Activated T-cell treated with anti-CD3 and anti-CD28 coated beads, Interleukin-2, amount 50 U/mL, for 4 hours (primary cell): ENCODE measurements around the gene IGF1. TPM values are rescaled to one million over a fixed set of nuclear protein-coding genes. Genes with fewer than 3 reads are reported as not detected.

Experiments used
- ATAC-seq, 2 donors: fragments of 200-7000 bp; cut with Tn5 transposase; one replicate each; pipeline ENCODE4 v1.10.0; 2021
- DNase-seq: peaks from one replicate; pipeline ENCODE4 v3.0.0-alpha.2; 2020
- H3K27me3 Mint-ChIP-seq: one replicate; pipeline ENCODE4 v1.8.0; 2021; ENCODE audit warnings: low read depth, mixed read lengths
- H3K36me3 Mint-ChIP-seq: one replicate; pipeline ENCODE4 v1.8.0; 2022; ENCODE audit warnings: mixed read lengths; ENCODE audit not compliant: insufficient read depth
- H3K4me1 Mint-ChIP-seq: one replicate; pipeline ENCODE4 v1.8.0; 2021; ENCODE audit warnings: low read depth, mixed read lengths
- H3K4me3 Mint-ChIP-seq: one replicate; pipeline ENCODE4 v1.8.0; 2021; ENCODE audit warnings: mild to moderate bottlenecking, moderate library complexity, mixed read lengths
- H3K9me3 Mint-ChIP-seq: one replicate; pipeline ENCODE4 v1.8.0; 2021; ENCODE audit warnings: mixed read lengths
- total RNA-seq, 3 donors: library from RNA; stranded (reverse); gene quantifications; one replicate each; pipeline ENCODE4 v1.2.1, GENCODE V29; 2021

IGF1 gene
- total RNA-seq, 3 donors from 2014 or later, result 0.33 to 0.51 (median 0.50) TPM

DNA sequence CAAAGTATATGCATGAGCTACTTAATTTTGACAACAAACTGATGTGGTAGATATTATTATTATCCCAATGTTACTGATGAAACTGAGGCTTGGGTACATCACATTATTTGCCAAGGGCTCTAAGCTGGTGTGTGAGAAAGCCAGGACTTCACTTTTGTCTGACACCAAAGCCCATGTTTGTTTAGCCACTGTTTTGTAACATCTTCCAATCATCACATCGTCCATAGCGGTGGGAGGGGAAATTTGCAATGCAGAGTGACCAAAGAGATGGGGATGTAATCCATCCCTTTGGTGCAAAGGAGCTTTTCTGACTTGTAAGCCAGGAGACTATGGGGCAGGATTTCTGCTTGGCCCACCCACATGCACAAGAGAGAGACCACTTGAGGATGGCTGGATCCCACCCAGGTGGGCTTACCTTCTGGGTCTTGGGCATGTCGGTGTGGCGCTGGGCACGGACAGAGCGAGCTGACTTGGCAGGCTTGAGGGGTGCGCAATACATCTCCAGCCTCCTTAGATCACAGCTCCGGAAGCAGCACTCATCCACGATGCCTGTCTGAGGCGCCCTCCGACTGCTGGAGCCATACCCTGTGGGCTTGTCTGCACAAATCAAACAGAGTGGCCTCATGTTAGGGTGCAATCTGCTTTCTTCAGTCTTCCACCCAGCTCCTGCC, 61.1 kb downstream of the IGF1 start:
- Mint-ChIP-seq H3K4me3 (no peak overlapping the region), H3K36me3 (no peaks in the 10 kb centered on the region), H3K4me1 (no peaks in the 10 kb centered on the region), H3K27me3 (no peaks in the 10 kb centered on the region), H3K9me3 (no peaks in the 10 kb centered on the region)
- no peak for DNase-seq
- ATAC-seq, result no peak

DNA sequence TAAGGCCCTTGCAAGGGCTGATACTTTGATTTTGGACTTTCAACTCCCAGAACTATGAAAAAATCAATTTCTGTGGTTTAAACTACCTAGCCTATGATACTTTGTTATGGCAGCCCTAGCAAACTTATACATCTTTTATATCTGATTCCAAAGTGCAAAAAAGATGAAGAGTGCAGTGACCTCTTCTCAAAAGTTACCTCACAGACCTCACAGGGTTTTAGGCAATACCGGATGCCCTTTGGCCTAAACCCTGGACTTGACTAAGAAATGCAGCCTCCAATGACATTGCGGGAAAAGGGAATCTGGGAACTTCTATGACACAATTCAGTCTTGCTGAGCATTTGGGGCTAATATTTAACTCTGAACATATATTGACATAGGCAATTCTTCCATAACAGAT, 63.3 kb downstream of the IGF1 start:
- H3K4me1 Mint-ChIP-seq, result no peaks in the 10 kb centered on the region
- H3K9me3 Mint-ChIP-seq, result no peaks in the 10 kb centered on the region
- no peaks in the 10 kb centered on the region for H3K27me3 Mint-ChIP-seq
- H3K36me3 Mint-ChIP-seq, result no peaks in the 10 kb centered on the region
- H3K4me3 Mint-ChIP-seq, result no peak overlapping the region
- DNase-seq, result no peak
- ATAC-seq, result no peak

DNA sequence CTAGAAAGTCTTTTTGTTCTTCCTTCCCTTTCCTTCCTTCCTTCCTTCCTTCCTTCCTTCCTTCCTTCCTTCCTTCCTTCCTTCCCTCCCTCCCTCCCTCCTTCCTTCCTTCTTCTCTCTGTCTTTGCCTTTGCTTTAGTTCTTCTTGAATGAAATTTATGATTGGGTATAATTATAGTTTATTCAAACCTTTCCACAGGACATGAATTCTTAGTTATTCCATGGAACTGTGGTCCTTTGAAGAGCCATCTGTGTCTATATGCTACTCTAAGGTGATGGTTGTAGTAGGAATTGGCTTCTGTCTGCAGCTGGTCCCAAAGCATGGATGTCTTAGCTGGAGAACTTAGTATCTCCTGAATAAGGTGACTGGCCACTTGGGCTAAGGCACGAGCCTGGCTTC, 64.8 kb downstream of the IGF1 start:
- no peaks in the 10 kb centered on the region for H3K36me3 Mint-ChIP-seq
- no peaks in the 10 kb centered on the region for H3K9me3 Mint-ChIP-seq
- DNase-seq (no peak), ATAC-seq (no peak)
- H3K4me1 Mint-ChIP-seq, result no peaks in the 10 kb centered on the region
- no peaks in the 10 kb centered on the region for H3K27me3 Mint-ChIP-seq
- no peak overlapping the region for H3K4me3 Mint-ChIP-seq

DNA sequence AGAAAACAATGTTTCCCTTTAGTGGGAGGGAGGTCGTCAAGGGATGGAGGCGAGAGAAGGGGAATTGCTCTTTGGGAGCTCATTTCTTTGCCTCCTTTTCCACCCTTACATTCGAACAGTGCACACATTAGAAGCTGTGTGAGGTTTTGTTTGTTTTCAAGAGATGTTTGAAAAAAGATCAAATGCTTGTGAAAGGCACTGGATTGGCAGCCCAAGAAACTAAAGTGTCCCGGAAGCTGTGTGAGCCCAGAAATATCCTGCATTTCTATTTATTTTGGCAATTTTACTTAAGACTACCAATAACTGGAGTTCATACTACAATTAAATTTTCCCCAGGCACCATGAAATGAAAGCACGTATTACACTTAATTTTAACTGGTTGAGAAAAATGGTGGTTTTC, 67.0 kb downstream of the IGF1 start:
- peaks cover 3% of the 10 kb centered on the region for H3K27me3 Mint-ChIP-seq

DNA sequence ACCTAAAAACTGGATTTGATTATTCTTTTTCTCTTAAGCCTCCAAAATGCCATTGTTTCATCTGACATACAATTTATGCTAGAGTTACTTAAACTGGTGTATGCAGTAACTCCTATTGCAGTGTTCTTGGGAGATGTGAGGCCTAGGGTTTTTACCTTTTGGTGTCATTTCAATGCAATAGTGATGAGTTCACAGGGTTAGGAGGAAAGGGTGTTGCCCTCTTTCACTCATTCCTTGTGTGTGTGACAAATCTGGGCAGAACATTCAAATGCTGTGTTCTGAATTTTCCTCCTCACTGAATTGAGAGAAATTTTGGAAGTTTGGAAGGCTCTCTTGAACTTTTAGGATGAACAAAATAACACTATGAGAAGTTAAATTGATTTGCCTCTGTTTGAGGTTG, 69.9 kb downstream of the IGF1 start:
- Mint-ChIP-seq H3K9me3 (peaks cover 4% of the 10 kb centered on the region), H3K27me3 (peaks cover 3% of the 10 kb centered on the region), H3K4me1 (no peaks in the 10 kb centered on the region), H3K4me3 (no peak overlapping the region), H3K36me3 (no peaks in the 10 kb centered on the region)
- ATAC-seq (no peak), DNase-seq (no peak)

More for the DNA sequence above, 67.0 kb downstream of the IGF1 start:
- H3K36me3 Mint-ChIP-seq, result no peaks in the 10 kb centered on the region
- no peaks in the 10 kb centered on the region for H3K4me1 Mint-ChIP-seq
- H3K4me3 Mint-ChIP-seq, result no peak overlapping the region
- no peak for ATAC-seq
- DNase-seq, result no peak
- H3K9me3 Mint-ChIP-seq, result peaks cover 4% of the 10 kb centered on the region

DNA sequence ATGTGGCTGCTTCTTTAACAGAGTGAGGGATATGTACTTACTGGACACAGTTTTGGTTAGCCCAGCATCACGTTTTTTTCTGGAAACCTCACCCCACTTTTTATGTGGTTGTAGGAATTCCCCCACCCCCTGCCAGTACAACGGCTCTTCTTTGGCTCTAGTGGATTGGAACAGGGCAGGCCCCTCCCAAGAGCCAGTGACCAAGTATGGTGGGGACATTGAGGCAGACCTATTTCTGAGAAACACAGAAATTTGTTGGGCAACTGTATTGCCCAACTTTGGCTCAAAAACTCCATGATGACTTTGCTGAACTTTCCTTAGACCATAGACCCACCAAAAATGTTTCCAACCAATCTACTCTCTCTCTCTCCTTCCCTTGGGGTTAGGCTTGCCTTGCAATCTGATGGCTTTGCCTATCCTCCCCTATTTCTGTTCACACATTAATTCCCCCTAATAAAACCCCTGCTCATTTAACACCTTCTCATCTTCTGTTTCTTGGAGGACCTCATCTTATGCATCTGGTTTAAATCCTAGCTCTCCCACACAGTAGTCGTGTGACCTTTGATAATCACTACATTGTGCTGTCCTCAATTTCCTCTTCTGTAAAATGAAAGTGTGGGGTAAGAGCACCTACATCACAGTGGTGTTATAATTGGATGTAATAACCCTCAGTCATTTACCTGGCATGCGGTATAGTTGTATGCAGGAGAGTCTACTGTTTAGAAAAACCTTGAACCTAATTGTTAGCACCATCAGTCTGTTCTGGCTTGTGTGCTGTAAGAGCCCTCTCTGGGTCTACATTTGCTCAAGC, 71.7 kb downstream of the IGF1 start:
- no peak for ATAC-seq
- H3K27me3 Mint-ChIP-seq, result peaks cover 3% of the 10 kb centered on the region
- no peak for DNase-seq
- H3K4me1 Mint-ChIP-seq, result no peaks in the 10 kb centered on the region
- peaks cover 4% of the 10 kb centered on the region for H3K9me3 Mint-ChIP-seq
- H3K36me3 Mint-ChIP-seq, result no peaks in the 10 kb centered on the region
- H3K4me3 Mint-ChIP-seq, result no peak overlapping the region

DNA sequence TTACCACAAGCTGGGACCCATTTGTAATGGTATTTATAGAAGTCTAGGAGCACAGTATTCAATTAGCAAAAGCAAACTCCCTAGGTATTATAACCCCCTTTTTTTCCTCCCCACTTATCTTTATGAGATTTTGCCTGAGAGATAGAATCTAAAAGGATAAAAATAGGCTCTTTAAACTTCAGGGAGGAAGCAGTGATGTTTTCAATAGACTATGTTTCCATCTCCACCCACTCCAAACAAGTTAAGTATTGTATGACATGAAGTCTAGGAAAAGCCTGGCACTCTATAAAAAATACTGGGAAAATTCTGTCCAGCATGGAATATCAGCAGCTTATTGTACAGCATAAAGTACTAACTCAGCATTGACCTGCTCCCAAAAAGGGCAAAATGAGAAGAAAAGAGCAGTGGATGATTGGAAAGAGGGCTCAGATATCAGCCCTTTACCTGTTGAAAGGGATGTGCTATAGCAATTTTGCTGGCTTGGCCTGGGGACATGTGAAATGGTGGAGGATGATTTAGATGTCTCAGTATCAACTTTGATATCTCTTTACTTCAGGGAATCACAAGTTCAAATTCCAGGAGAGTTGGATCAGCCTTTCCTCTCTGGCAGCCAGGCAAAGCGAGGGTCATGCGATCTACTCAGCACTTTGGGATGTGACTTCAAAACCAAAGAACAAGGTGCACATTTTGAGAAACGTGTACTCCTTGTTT, 72.4 kb downstream of the IGF1 start:
- ATAC-seq (no peak), DNase-seq (no peak)
- no peaks in the 10 kb centered on the region for H3K4me1 Mint-ChIP-seq
- no peaks in the 10 kb centered on the region for H3K36me3 Mint-ChIP-seq
- H3K27me3 Mint-ChIP-seq, result peaks cover 3% of the 10 kb centered on the region
- no peak overlapping the region for H3K4me3 Mint-ChIP-seq
- H3K9me3 Mint-ChIP-seq, result peaks cover 4% of the 10 kb centered on the region

DNA sequence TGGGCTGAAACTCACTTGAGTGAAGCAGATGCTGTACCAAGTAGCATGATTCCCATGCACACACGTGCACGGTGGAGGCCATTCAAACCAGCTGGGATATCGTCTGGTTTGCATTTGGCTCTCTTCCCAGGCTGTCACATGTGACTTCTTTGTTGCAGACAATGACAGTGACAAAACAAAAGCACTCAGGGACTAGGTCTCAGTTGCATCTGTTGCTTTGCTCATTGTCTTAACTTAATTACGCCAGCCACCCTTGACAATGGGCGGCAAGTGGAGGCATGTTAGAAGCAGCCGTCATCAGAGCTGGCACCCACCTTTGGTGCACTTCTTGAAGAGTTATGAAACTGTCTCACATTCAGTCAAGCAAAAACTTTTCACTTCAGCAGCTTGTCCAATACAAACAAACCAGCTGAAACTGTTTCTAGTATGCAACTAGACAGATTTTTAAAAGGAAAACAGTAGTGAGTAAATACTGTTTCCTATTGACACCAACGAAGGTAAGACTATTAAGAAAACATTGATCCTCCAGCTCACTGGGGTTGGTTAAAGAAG, 74.3 kb downstream of the IGF1 start:
- H3K4me3 Mint-ChIP-seq, result no peak overlapping the region
- H3K36me3 Mint-ChIP-seq, result no peaks in the 10 kb centered on the region
- DNase-seq, result no peak
- H3K27me3 Mint-ChIP-seq, result peaks cover 4% of the 10 kb centered on the region
- peaks cover 4% of the 10 kb centered on the region for H3K9me3 Mint-ChIP-seq
- no peaks in the 10 kb centered on the region for H3K4me1 Mint-ChIP-seq
- no peak for ATAC-seq

DNA sequence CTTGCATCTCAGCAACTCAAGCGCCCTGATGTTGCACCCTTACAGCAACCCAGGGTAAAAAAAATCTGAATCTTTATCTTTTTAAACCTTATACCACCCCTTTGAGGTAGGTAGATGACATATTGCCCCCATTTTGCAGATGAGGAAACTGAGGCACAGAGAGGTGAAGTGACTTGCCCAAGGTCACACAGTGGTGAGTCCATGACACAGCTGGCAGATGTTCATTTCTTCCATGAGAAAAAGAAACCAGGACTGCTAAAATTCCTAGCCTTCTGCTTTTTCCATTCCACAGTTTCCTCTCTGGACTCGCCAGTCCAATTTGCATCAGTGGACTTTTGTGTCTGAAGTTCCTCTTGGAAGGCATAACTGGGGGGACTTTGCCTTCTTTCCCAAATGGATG, 79.3 kb downstream of the IGF1 start:
- Mint-ChIP-seq H3K9me3 (no peaks in the 10 kb centered on the region), H3K36me3 (no peaks in the 10 kb centered on the region), H3K4me1 (no peaks in the 10 kb centered on the region), H3K4me3 (no peak overlapping the region), H3K27me3 (peaks cover 2% of the 10 kb centered on the region)
- DNase-seq (no peak), ATAC-seq (no peak)

DNA sequence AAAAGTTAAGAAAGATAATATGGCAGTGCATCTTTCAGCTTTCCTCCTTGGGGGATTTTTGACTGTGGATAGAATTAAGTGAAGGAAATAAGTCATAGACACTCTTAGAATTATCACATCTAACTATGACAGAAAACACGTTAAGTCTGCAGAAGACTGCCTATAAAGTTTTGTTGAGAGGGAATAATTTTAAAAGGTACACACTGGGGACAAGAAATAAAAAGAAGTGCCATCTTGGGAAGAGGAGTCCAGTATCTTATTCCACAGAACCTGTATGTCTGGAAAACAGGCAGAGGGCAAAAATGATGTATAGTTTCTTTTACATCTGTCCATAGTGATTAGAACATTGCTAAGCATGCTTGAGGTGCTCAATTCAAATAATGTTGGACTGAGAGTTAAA, 80.7 kb downstream of the IGF1 start:
- DNase-seq, result no peak
- H3K4me1 Mint-ChIP-seq, result no peaks in the 10 kb centered on the region
- H3K9me3 Mint-ChIP-seq, result no peaks in the 10 kb centered on the region
- no peaks in the 10 kb centered on the region for H3K36me3 Mint-ChIP-seq
- H3K4me3 Mint-ChIP-seq, result no peak overlapping the region
- ATAC-seq, result no peak
- H3K27me3 Mint-ChIP-seq, result peaks cover 2% of the 10 kb centered on the region

DNA sequence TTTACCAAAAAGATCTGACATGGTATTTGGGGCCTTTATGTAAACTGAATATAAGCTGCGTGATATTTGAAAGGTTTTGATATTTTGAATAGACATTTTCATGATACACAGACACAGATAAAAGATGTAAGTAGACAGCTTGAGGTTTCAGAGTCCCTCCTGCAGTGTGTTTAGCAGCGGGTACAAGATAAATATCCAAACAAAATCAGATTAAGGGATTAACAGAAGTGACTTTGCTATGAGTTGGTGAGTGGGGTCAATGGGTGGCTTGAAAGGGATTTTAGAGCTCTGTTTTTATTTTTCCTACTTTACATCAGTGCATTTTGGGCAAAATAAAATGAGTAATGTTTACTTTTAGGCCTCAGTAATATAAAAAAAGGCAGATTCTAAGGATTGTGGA, 84.1 kb downstream of the IGF1 start:
- ATAC-seq (no peak), DNase-seq (no peak)
- Mint-ChIP-seq H3K9me3 (no peaks in the 10 kb centered on the region), H3K4me3 (no peak overlapping the region), H3K27me3 (peaks cover 3% of the 10 kb centered on the region), H3K4me1 (no peaks in the 10 kb centered on the region), H3K36me3 (no peaks in the 10 kb centered on the region)

DNA sequence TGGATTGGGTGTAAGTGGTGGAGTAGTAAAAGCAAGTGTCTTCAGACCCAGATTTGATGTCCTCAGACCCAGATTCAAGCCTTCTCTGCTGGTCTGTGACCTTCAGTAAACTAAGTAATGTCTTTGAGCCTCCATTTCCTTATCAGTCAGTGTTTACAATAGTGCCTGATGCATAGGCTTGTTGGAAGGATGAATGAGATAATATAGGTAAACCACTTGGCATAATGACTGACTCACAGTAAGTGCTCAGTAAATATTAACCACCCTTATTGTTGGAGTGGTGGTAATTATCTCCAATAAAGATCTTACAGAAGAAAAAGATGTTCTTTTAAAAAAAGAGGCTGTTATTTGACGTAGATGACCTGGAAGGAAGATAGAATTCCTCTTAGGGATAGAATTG, 86.2 kb downstream of the IGF1 start:
- Mint-ChIP-seq H3K9me3 (no peaks in the 10 kb centered on the region), H3K4me1 (no peaks in the 10 kb centered on the region), H3K27me3 (peaks cover 2% of the 10 kb centered on the region), H3K36me3 (no peaks in the 10 kb centered on the region), H3K4me3 (no peak overlapping the region)
- ATAC-seq, result no peak
- no peak for DNase-seq

DNA sequence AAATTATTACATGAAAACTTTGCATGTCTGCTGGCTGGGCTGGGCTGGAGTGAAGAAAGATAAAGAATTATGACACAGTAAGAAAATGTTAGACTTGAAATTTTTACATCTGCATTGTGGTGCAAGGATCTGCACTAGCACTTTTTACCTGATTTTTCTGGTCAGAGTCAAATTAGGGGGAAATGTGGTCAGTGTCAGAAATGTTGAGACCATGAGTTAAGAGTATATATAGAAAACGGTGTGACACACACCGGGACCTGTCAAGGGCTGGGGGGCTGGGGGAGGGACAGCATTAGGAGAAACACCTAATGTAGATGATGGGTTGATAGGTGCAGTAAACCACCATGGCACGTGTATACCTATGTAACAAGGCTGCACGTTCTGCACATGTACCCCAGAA, 90.3 kb downstream of the IGF1 start:
- Mint-ChIP-seq H3K9me3 (no peaks in the 10 kb centered on the region), H3K4me3 (no peak overlapping the region), H3K36me3 (no peaks in the 10 kb centered on the region), H3K27me3 (peaks cover 8% of the 10 kb centered on the region), H3K4me1 (no peaks in the 10 kb centered on the region)
- DNase-seq, result no peak
- ATAC-seq, result no peak

DNA sequence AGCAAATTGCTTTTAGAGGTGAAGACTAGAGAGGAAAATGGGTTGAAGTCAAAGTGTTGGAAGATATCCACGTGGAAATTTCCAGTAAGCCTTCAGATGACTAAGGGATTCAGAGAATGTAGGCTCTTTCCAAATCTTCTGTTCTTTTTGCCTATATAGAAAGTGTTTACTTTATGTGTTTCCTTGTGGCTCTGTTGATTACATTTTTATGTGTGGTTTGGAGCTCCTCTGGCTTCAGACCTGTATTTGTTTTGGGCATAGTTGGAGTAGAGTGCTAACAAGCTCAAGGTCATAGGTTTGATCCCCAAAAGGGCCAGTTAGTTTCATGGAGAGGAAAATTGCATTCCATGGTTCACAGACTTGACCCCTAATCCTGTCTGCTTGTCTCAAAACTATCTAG, 91.9 kb downstream of the IGF1 start:
- Mint-ChIP-seq H3K4me3 (no peak overlapping the region), H3K36me3 (no peaks in the 10 kb centered on the region), H3K27me3 (peaks cover 10% of the 10 kb centered on the region), H3K9me3 (peaks cover 11% of the 10 kb centered on the region), H3K4me1 (no peaks in the 10 kb centered on the region)
- DNase-seq (no peak), ATAC-seq (no peak)
